DND-41 (cell line): ENCODE data around the gene SNCB.

Source experiments
- ATAC-seq: fragments of 200-7000 bp; cut with Tn5 transposase; 3 replicates; pipeline ENCODE4 v1.9.1; 2021; ENCODE audit warnings: low read depth; ENCODE audit not compliant: insufficient read depth
- DNase-seq: peaks from one replicate; pipeline ENCODE4 v3.0.0-alpha.2; 2020
- H2AFZ ChIP-seq: 2 replicates; pipeline ENCODE4 v1.6.0; 2012; ENCODE audit warnings: low read depth, low read length
- H3K27ac ChIP-seq: 2 replicates; pipeline ENCODE4 v1.5.1; 2012; ENCODE audit warnings: low read length, inconsistent platforms
- H3K27me3 ChIP-seq: fragments of 200-600 bp; sonication (generic); 2 replicates; pipeline ENCODE4 v1.6.0; 2012; ENCODE audit warnings: low read length, mild to moderate bottlenecking, inconsistent platforms; ENCODE audit not compliant: insufficient read depth, poor library complexity
- H3K36me3 ChIP-seq: 2 replicates; pipeline ENCODE4 v1.5.1; 2012; ENCODE audit warnings: low read length, inconsistent platforms; ENCODE audit not compliant: insufficient read depth
- H3K4me1 ChIP-seq: 2 replicates; pipeline ENCODE4 v1.5.1; 2012; ENCODE audit warnings: mild to moderate bottlenecking, low read length; ENCODE audit not compliant: insufficient read depth
- H3K4me2 ChIP-seq: 2 replicates; pipeline ENCODE4 v1.6.0; 2012; ENCODE audit warnings: mild to moderate bottlenecking, moderate library complexity, low read length, inconsistent platforms; ENCODE audit not compliant: insufficient read depth
- H3K4me3 ChIP-seq, 2 experiments: fragments of 200-600 bp in 1 of 2; shearing (Covaris generic) in 1 of 2; 2 replicates each; pipeline ENCODE4 v1.5.1; 2012 to 2016; ENCODE audit warnings: inconsistent platforms in 2 of 2, low read length in 2 of 2, mild to moderate bottlenecking in 2 of 2, low read depth in 1 of 2, moderate library complexity in 1 of 2
- H3K79me2 ChIP-seq: 2 replicates; pipeline ENCODE4 v1.6.0; 2012; ENCODE audit warnings: low read length, inconsistent platforms; ENCODE audit not compliant: insufficient read depth
- H3K9ac ChIP-seq: 2 replicates; pipeline ENCODE4 v1.6.0; 2012; ENCODE audit warnings: low read depth, mild to moderate bottlenecking, inconsistent platforms, low read length, moderate library complexity
- H3K9me3 ChIP-seq: 2 replicates; pipeline ENCODE4 v1.5.1; 2012; ENCODE audit warnings: low read length, moderate library complexity, mild to moderate bottlenecking, inconsistent platforms; ENCODE audit not compliant: insufficient read depth, severe bottlenecking
- H4K20me1 ChIP-seq: 2 replicates; pipeline ENCODE4 v1.6.0; 2012; ENCODE audit warnings: low read length; ENCODE audit not compliant: insufficient read depth
- CTCF ChIP-seq: IDR thresholded peaks from 2 replicates; pipeline ENCODE4 v1.5.1; 2012; ENCODE audit warnings: borderline replicate concordance, low read length, moderate library complexity, mild to moderate bottlenecking; ENCODE audit not compliant: poor library complexity, severe bottlenecking; ENCODE audit errors: extremely low read depth
- EZH2 ChIP-seq: IDR thresholded peaks from 3 replicates; pipeline ENCODE4 v1.6.1; 2012; ENCODE audit warnings: borderline replicate concordance, low read depth, mild to moderate bottlenecking, moderate library complexity, low read length, inconsistent platforms; ENCODE audit not compliant: severe bottlenecking

Gene SNCB

DNA sequence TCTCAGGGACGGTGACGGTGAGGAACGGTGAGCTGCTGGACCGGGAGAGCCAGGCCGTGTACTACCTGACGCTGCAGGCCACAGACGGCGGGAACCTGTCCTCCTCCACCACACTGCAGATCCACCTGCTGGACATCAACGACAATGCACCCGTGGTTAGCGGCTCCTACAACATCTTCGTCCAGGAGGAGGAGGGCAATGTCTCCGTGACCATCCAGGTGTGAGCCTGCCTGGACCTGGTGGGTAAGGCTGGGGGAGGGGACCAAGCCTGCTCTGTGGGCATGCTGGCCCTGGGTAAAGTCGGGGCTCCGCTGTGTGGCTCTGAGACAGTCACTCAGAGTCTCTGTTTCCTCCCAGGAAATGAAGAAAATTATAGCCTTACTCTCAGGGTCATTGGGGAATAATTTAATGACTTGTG lies 51.9 kb downstream of the SNCB start:
- Histone ChIP-seq H3K4me2 (no peak overlapping the region), H3K36me3 (no peaks in the 10 kb centered on the region), H3K4me3 (no peak overlapping the region), H3K27ac (no peak overlapping the region), H3K27me3 (no peaks in the 10 kb centered on the region), H4K20me1 (no peaks in the 10 kb centered on the region), H3K4me1 (no peaks in the 10 kb centered on the region), H3K79me2 (no peaks in the 10 kb centered on the region), H2AFZ (no peak overlapping the region), H3K9ac (no peak overlapping the region), H3K9me3 (no peaks in the 10 kb centered on the region)
- DNase-seq (peak; percentile 16), ATAC-seq (no peak)
- TF ChIP-seq EZH2 (no peak), CTCF (peak; percentile 49)

GRCh38 chr5:176577312-176578176 lies 52.8 kb downstream of the SNCB start:
- H3K9ac ChIP-seq = no peak overlapping the region
- no peak for DNase-seq

GRCh38 chr5:176575488-176576422 lies 54.6 kb downstream of the SNCB start:
- H3K9ac ChIP-seq = no peak overlapping the region
- H3K9me3 ChIP-seq = no peaks in the 10 kb centered on the region

More at GRCh38 chr5:176577312-176578176, 52.8 kb downstream of the SNCB start:
- H3K4me1 ChIP-seq = no peaks in the 10 kb centered on the region
- H3K9me3 ChIP-seq = no peaks in the 10 kb centered on the region
- no peaks in the 10 kb centered on the region for H3K79me2 ChIP-seq
- no peaks in the 10 kb centered on the region for H3K36me3 ChIP-seq
- no peak overlapping the region for H2AFZ ChIP-seq
- H4K20me1 ChIP-seq = no peaks in the 10 kb centered on the region
- no peak overlapping the region for H3K4me2 ChIP-seq
- no peak overlapping the region for H3K27ac ChIP-seq
- no peak overlapping the region for H3K4me3 ChIP-seq
- ATAC-seq = no peak
- TF ChIP-seq EZH2 (no peak), CTCF (no peak)
- H3K27me3 ChIP-seq = no peaks in the 10 kb centered on the region

More at GRCh38 chr5:176575488-176576422, 54.6 kb downstream of the SNCB start:
- TF ChIP-seq CTCF (no peak), EZH2 (no peak)
- no peaks in the 10 kb centered on the region for H3K4me1 ChIP-seq
- no peak overlapping the region for H2AFZ ChIP-seq
- DNase-seq = no peak
- ATAC-seq = no peak
- no peaks in the 10 kb centered on the region for H3K36me3 ChIP-seq
- no peak overlapping the region for H3K27ac ChIP-seq
- H3K79me2 ChIP-seq = no peaks in the 10 kb centered on the region
- no peak overlapping the region for H3K4me3 ChIP-seq
- H4K20me1 ChIP-seq = no peaks in the 10 kb centered on the region
- no peaks in the 10 kb centered on the region for H3K27me3 ChIP-seq
- no peak overlapping the region for H3K4me2 ChIP-seq
